ENCODE data around the gene HSFX2.
"Not testable (repeated sequence)": the region's sequence is repeated elsewhere in the genome, so short reads cannot be mapped to it uniquely, and the experiment has no call there.

Gene HSFX2, protein sequence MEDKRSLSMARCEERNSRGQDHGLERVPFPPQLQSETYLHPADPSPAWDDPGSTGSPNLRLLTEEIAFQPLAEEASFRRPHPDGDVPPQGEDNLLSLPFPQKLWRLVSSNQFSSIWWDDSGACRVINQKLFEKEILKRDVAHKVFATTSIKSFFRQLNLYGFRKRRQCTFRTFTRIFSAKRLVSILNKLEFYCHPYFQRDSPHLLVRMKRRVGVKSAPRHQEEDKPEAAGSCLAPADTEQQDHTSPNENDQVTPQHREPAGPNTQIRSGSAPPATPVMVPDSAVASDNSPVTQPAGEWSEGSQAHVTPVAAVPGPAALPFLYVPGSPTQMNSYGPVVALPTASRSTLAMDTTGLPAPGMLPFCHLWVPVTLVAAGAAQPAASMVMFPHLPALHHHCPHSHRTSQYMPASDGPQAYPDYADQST

DNA sequence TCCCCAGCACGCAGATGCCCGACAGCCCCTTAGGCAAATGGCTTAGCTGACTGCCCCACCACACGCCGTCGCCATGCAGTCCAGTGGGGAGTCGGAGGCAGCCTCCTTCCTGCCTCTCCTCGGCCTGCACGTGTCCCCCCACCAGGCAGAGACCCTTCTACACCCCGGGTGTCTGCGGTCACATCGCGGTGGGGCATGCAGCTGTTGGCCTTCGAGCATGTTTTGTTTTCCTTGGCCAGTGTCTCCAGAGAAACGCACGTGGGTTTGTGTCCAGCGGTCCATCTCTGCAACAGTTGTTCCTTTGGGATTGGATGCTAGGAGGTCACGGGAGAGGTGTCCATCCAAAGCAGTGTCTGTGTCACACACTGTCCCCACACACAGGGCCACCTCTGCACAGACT, at the start of gene HSFX2:
TSS of gene HSFX2 (minus strand) at position 101 of the 400 bp plus-strand sequence. CDS start 614 bp downstream, outside the sequence.
- not testable (repeated sequence) for DNase-seq (ENCODE audit: low read depth in 3 of 3, low spot score in 1 of 3)

GRCh38 chrX:149643496-149643895, 48.4 kb upstream of the HSFX2 start:
- no peak for DNase-seq (ENCODE audit: low read depth in 3 of 3, low spot score in 1 of 3)

DNA sequence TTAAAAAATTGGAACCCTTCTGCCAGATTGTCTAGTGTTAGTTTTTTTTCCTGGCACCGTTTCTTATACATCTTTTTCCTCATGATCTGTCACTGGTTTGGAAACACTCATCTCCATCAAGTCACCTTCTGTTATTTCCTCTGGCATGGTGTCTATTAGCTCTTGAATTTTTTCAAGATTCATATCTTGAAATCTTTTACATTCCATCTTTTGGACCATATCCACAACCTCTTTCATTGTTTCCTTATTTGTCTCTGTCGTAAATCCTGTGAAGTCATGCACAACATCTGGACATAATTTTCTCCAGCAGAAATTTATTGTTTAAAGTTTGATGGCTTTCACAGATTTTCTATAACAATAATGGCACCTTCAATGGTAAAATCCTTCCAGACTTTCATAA, 46.7 kb upstream of the HSFX2 start:
- no peak for DNase-seq (ENCODE audit: low read depth in 3 of 3, low spot score in 1 of 3)

- no peak for DNase-seq (ENCODE audit: low read depth in 3 of 3, low spot score in 1 of 3)
These were observed 46.3 kb upstream of the HSFX2 start for GRCh38 chrX:149641432-149641831.

DNA sequence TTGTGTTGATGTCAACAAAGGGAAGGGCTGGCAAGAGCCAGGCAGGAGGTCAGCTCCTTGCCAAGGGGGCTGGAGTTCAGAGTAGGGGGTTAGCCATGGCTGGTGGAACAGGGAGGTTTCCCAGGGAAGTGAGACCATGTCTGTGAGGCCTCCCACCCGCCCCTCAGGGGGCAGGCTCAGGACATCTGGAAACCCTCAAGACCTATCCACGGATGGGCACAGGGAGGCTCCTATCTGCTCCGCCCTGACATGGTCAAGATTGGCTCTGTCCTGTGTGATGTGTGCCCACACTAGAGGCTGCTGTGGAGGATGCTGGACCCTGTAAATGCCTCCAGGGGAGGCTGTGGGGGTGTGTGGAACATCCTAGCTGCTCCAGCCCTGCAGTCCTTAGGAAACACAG, 44.5 kb upstream of the HSFX2 start:
- DNase-seq (ENCODE audit: low read depth in 3 of 3, low spot score in 1 of 3) = no peak

- DNase-seq (ENCODE audit: low read depth in 3 of 3, low spot score in 1 of 3) = no peak
These were observed 43.7 kb upstream of the HSFX2 start for GRCh38 chrX:149638860-149639259.

GRCh38 chrX:149633511-149633910, 38.4 kb upstream of the HSFX2 start:
- no peak for DNase-seq (ENCODE audit: low read depth in 3 of 3, low spot score in 1 of 3)

GRCh38 chrX:149631234-149632165, 36.4 kb upstream of the HSFX2 start, which contains the start of gene TMEM185A:
Gene TMEM185A, minus strand, starts transcription at chrX:149631792. Its CDS starts 212 bp downstream, at chrX:149631580.
- peak; percentile 30 to 55 (median 46) for DNase-seq (ENCODE audit: low read depth in 3 of 3, low spot score in 1 of 3)

DNA sequence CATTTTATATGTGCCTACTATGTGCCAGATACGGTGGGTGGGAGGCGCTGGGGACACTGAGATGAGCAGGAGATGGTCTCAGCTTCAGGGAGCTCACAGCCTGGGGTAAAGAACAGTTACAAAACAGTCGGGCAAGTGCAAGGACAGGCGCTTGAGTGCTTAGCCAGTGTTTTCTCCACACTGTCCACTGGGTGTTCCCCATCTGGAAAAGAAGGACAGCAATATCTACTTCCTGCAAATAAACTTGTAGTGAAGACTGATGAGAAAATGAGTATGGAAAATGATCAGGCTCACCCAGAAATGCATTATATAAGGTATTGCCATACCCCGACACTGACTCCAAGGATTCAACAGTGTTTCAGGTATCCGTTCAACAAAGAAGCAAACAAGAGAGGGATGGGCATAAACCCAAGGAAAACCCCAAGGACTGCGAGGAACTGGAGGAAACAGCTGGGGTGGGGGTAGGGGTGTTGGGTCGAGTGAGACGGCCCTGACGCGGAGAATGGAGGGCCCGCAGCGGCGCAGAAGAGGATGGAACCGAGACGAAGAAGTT, 35.6 kb upstream of the HSFX2 start:
- no peak for DNase-seq (ENCODE audit: low read depth in 3 of 3, low spot score in 1 of 3)

GRCh38 chrX:149629730-149630387, 34.7 kb upstream of the HSFX2 start:
- DNase-seq (ENCODE audit: low read depth in 3 of 3, low spot score in 1 of 3) = no peak

GRCh38 chrX:149628768-149629167, 33.7 kb upstream of the HSFX2 start:
- DNase-seq (ENCODE audit: low read depth in 3 of 3, low spot score in 1 of 3) = no peak

DNA sequence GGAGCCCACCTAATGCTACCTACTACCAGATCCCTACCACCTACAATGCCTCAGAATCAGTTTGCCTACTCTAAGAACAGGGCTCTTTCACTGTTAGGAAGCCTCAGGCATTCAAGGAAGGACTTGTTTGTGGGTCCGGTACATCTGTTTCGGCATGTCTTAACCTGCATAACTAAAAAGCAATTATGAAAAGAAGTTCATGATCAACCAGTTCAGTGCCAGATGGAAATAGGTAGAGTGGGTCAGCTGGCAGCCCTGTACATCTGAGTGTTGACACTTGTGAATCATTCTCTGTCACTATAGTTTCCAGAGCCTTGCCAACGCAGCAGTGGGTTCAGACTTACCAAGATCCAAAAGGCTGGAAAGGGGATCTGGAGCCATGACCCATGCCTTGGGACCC, 33.2 kb upstream of the HSFX2 start:
- DNase-seq (ENCODE audit: low read depth in 3 of 3, low spot score in 1 of 3) = no peak

DNA sequence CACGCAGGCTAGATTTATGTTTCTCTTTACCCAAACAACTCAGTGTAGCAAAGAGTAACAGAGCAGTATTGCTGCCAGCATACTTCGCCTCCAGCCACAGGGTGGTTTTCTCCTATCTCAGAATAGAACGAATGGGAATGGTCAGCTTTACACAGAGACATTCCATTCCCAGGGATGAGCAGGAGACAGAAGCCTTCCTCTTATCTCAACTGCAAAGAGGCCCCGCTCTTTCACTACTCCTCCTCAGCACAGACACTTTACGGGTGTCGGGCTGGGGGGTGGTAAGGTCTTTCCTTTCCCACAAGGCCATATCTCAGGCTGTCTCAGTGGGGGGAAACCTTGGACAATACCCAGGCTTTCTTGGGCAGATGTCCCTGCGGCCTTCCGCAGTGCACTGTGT, 31.7 kb upstream of the HSFX2 start:
- not testable (repeated sequence) for DNase-seq (ENCODE audit: low read depth in 3 of 3, low spot score in 1 of 3)

GRCh38 chrX:149619662-149620061, 24.5 kb upstream of the HSFX2 start:
- DNase-seq (ENCODE audit: low read depth in 3 of 3, low spot score in 1 of 3) = not testable (repeated sequence)

- DNase-seq (ENCODE audit: low read depth in 3 of 3, low spot score in 1 of 3) = no peak
These were observed 23.8 kb upstream of the HSFX2 start for GRCh38 chrX:149618871-149619270.

GRCh38 chrX:149611623-149612175, 16.6 kb upstream of the HSFX2 start:
- no peak for DNase-seq (ENCODE audit: low read depth in 3 of 3, low spot score in 1 of 3)

- DNase-seq (ENCODE audit: low read depth in 3 of 3, low spot score in 1 of 3) = no peak
These were observed 15.4 kb upstream of the HSFX2 start for GRCh38 chrX:149610511-149610910.

DNA sequence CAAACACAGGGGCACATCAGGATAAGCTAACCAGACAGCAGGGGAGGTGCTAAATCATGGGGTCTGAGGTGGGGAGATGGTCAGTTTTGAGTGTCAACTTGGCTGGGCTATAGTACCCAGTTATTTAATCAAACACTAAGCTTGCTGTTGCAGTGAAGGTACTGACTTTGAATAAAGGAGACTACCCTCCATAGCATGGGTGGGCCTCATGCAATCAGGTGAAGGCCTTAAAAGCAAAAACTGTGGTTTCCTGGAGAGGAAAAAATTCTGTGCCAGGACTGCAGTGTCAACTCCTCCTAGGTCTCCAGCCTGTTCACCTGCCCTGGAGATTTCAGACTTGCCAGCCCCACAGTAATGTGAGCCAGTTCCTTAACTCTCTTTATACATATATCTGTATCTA, 12.6 kb upstream of the HSFX2 start:
- no peak for DNase-seq (ENCODE audit: low read depth in 3 of 3, low spot score in 1 of 3)

GRCh38 chrX:149605248-149605885, 10.3 kb upstream of the HSFX2 start:
- DNase-seq (ENCODE audit: low read depth in 3 of 3, low spot score in 1 of 3) = not testable (repeated sequence)

DNA sequence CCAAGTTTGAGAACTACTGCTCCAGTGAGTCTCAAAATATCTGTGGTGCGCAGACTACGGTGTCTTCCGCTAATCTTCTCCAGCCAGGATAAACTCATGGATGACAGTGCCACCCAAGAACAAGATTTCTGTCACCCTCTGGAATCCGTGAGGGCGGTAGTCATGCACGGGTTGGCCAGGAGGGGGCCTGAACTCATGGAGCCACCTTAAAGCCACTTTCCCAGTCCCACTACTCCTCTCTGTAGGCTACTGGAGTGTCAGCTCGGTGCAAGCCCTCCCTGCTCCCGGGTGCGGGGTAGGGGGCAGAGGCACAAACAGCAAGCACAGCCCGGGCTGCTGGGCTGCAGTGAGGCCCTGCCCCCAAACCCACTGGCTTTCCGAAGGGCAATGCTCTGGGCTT, 3.5 kb upstream of the HSFX2 start:
- not testable (repeated sequence) for DNase-seq (ENCODE audit: low read depth in 3 of 3, low spot score in 1 of 3)

Data from stimulated activated CD4-positive, alpha-beta T cell treated with anti-CD3 and anti-CD28 coated beads, TNF-alpha, amount 100 ng/mL, for 1 hour (primary cell).